ENCODE data around the gene TUT7.

DNA sequence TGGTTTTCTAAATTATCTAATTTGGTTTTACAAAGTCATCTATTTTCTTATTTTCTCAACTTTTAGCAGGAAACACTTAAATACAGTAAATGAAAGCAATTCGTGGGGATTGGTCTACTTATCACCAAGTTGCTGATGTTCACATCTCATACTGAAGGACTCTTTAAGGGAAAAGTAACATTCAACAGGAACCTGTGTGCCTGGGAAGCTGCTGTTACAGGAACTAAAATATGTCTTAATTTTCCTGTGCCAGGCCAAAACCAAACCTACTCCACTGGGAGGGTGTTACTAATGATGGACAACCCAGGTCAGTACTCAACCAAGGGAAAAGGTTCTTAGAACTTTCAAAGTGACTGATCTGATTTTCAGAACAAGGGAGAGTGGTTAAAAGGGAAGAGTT lies 77.1 kb downstream of the TUT7 start:
- no peak for TF ChIP-seq POLR2A (IDR thresholded peaks at IDR 0.05)
- TF ChIP-seq, protein P1, sequence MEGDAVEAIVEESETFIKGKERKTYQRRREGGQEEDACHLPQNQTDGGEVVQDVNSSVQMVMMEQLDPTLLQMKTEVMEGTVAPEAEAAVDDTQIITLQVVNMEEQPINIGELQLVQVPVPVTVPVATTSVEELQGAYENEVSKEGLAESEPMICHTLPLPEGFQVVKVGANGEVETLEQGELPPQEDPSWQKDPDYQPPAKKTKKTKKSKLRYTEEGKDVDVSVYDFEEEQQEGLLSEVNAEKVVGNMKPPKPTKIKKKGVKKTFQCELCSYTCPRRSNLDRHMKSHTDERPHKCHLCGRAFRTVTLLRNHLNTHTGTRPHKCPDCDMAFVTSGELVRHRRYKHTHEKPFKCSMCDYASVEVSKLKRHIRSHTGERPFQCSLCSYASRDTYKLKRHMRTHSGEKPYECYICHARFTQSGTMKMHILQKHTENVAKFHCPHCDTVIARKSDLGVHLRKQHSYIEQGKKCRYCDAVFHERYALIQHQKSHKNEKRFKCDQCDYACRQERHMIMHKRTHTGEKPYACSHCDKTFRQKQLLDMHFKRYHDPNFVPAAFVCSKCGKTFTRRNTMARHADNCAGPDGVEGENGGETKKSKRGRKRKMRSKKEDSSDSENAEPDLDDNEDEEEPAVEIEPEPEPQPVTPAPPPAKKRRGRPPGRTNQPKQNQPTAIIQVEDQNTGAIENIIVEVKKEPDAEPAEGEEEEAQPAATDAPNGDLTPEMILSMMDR (IDR thresholded peaks at IDR 0.05 in 4 of 5, conservative IDR thresholded peaks at IDR 0.05 in 1 of 5) = no peak
